NCI-H524 treated with DMSO at 0.1 percent for 48 hours (cell line): ENCODE measurements around the gene CSTPP1.
"Not testable (repeated sequence)": the region's sequence is repeated elsewhere in the genome, so short reads cannot be mapped to it uniquely, and the experiment has no call there.

Experiments
- DNase-seq: peaks from one replicate; lab custom pipeline; 2025; lab: John Stamatoyannopoulos, UW

Gene CSTPP1

GRCh38 chr11:46953093-46953492 is 16.5 kb downstream of the CSTPP1 start:
- no peak for DNase-seq

- DNase-seq: no peak
These were observed 22.2 kb downstream of the CSTPP1 start for GRCh38 chr11:46958777-46959176.

- DNase-seq: no peak
These were observed 24.5 kb downstream of the CSTPP1 start for GRCh38 chr11:46961041-46961440.

- DNase-seq: not testable (repeated sequence)
These were observed 25.3 kb downstream of the CSTPP1 start for GRCh38 chr11:46961886-46962285.

- DNase-seq: no peak
These were observed 27.3 kb downstream of the CSTPP1 start for GRCh38 chr11:46963844-46964243.

GRCh38 chr11:46966773-46967172 is 30.2 kb downstream of the CSTPP1 start:
- DNase-seq: no peak

- DNase-seq: no peak
These were observed 31.4 kb downstream of the CSTPP1 start for GRCh38 chr11:46967962-46968361.

GRCh38 chr11:46969379-46969778 is 32.8 kb downstream of the CSTPP1 start:
- DNase-seq: no peak

GRCh38 chr11:46970913-46971625 is 34.5 kb downstream of the CSTPP1 start:
- DNase-seq: no peak

GRCh38 chr11:46972343-46972742 is 35.8 kb downstream of the CSTPP1 start:
- DNase-seq: no peak

GRCh38 chr11:46972821-46973220 is 36.3 kb downstream of the CSTPP1 start:
- DNase-seq: no peak

- no peak for DNase-seq
These were observed 39.8 kb downstream of the CSTPP1 start for GRCh38 chr11:46976182-46976854.

GRCh38 chr11:46977038-46977813 is 40.7 kb downstream of the CSTPP1 start:
- no peak for DNase-seq

- no peak for DNase-seq
These were observed 41.5 kb downstream of the CSTPP1 start for GRCh38 chr11:46978005-46978491.

GRCh38 chr11:46979358-46979757 is 42.8 kb downstream of the CSTPP1 start:
- DNase-seq: no peak

- no peak for DNase-seq
These were observed 44.9 kb downstream of the CSTPP1 start for GRCh38 chr11:46981436-46981835.

GRCh38 chr11:46982797-46983452 is 46.4 kb downstream of the CSTPP1 start:
- no peak for DNase-seq

GRCh38 chr11:46983598-46983997 is 47.0 kb downstream of the CSTPP1 start:
- DNase-seq: no peak

- DNase-seq: no peak
These were observed 48.0 kb downstream of the CSTPP1 start for GRCh38 chr11:46984548-46984947.

- DNase-seq: no peak
These were observed 48.4 kb downstream of the CSTPP1 start for GRCh38 chr11:46984987-46985386.

GRCh38 chr11:46987183-46987582 is 50.6 kb downstream of the CSTPP1 start:
- no peak for DNase-seq

- not testable (repeated sequence) for DNase-seq
These were observed 53.4 kb downstream of the CSTPP1 start for GRCh38 chr11:46989810-46990487.
